Measurements from ENCODE around the gene VPS8. TPM values are rescaled to one million over a fixed set of nuclear protein-coding genes. Genes with fewer than 3 reads are reported as not detected.

Gene VPS8
- total RNA-seq, 1 experiment from 2014 or later: 44.3 TPM

DNA sequence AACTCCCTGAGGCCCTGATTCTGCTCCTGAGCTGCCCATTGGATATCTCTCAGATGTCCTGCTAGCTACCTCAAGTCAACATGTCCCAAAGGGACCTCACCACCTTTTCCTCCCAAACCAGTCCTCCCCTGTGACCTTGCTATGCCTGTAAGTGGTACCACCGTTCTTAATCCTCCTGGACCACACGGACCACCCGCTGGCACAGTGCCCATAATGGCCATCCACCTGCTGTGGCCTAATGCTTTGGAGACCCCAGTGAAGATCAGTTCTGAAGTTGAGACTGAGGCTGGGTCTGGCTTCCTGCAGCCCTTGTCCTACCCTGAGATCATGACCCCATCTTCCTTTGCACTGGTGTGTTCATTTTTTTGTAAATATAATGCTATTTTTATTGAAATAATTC, 15.0 kb upstream of the VPS8 start:
- peaks cover 3% of the 10 kb centered on the region; the same call in 1 of the 2 replicates for H3K4me1 ChIP-seq
- no peak for DNase-seq
- H3K36me3 ChIP-seq: no peaks in the 10 kb centered on the region
- H3K4me3 ChIP-seq: no peak overlapping the region
- H3K27me3 ChIP-seq: no peaks in the 10 kb centered on the region
- H3K9me3 ChIP-seq (replicated peaks): no peaks in the 10 kb centered on the region
- H3K27ac ChIP-seq: no peak overlapping the region

DNA sequence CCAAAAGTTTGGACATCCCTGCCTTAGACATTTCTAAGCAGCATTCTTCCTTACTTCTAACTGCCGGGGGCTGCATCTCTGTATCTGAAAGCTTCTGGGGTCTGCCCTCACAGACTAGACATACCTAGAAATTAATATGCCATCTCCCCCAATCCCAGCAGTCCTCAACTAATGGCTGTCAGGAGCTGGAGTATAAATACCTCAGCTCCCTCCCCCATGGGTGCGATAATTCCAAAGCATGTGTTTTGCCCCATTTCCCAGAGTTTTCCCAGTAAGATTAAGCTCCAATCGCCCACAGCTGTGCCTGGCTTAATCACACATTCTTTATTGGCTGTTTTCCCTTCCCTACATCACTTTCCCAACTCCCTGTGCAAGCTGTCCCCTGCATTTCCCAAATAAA, 13.8 kb upstream of the VPS8 start:
- Histone ChIP-seq H3K27me3 (no peaks in the 10 kb centered on the region), H3K4me1 (peaks cover 3% of the 10 kb centered on the region; the same call in 1 of the 2 replicates), H3K36me3 (no peaks in the 10 kb centered on the region), H3K9me3 (replicated peaks) (no peaks in the 10 kb centered on the region), H3K27ac (no peak overlapping the region), H3K4me3 (no peak overlapping the region)
- DNase-seq: no peak

DNA sequence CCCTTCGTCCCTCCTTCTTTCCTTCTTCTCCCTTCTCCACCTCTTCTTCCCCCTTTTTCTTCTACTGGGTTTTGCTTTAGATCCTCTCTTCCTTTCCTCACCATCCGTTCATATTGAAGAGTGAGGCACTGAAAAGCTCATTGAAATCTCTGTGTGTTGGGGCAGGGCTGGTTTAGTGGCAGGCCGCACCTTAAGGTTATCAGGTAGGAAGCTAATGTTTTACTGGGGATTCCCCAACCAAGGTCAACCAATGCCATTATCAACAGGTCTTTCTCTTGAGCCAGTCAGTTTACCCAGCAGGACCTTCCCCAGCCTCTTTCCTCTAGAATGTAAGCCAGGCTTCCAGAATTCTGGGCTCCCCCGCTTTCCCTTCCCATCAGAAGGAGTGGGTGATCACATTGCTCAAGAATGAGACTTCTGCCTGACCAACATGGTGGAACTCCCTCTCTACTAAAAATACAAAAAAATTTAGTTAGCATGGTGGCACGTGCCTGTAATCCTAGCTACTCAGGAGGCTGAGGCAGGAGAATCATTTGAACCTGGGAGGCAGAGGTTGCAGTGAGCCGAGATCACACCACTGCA, 11.5 kb upstream of the VPS8 start:
- H3K4me3 ChIP-seq: no peak overlapping the region
- H3K36me3 ChIP-seq: no peaks in the 10 kb centered on the region
- no peaks in the 10 kb centered on the region for H3K9me3 ChIP-seq (replicated peaks)
- DNase-seq: no peak
- no peaks in the 10 kb centered on the region for H3K27me3 ChIP-seq
- H3K4me1 ChIP-seq: peaks cover 6% of the 10 kb centered on the region
- H3K27ac ChIP-seq: no peak overlapping the region

DNA sequence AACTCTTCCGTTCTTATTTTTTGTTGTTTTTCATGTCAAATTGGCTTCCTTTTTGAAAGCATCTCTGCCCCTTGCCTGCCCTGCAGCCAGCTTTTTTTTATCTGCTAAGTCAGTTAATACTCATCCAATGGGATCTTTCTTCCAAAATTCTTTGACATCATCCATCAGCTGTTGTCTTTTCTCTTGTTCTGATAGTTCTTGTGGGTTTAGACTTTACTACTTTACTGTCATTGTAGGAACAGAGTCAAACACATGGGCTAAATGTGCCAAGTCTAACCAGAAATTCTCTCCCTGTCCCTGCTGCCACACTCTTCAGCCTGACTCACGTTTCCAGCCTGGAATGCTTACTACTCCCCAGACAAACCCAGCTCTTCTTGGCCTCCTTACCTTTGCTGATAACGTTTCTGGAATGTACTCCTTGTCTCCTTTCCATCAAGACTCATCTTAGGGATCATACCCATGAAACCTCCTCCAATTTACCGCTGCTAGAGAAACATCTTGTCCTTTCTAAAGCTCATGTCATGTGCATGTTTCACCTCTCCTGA, 10.7 kb upstream of the VPS8 start:
- no peak for DNase-seq
- peaks cover 13% of the 10 kb centered on the region for H3K4me1 ChIP-seq
- H3K27me3 ChIP-seq: no peaks in the 10 kb centered on the region
- no peak overlapping the region for H3K4me3 ChIP-seq
- H3K9me3 ChIP-seq (replicated peaks): no peaks in the 10 kb centered on the region
- H3K27ac ChIP-seq: no peak overlapping the region
- H3K36me3 ChIP-seq: no peaks in the 10 kb centered on the region

DNA sequence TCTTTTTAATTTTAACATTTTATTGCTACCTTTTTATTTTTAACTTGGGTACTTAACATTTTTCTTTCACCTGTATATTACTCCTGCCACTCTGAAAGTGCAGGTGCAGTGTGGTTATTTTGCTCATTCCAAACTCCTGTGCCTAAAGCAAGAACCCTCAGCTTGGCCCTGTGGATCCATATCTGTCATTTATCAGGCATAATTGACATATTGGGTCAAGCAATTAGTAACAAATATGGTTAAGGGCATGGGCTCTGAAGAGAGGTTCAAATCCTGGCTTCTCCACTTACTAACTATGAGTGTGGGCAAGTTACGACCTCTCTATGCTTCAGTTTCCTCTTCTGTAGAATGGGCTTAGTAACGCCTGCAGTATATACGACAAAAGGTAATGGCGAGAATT, 9.8 kb upstream of the VPS8 start:
- Histone ChIP-seq H3K4me1 (peaks cover 21% of the 10 kb centered on the region), H3K36me3 (no peaks in the 10 kb centered on the region), H3K4me3 (no peak overlapping the region), H3K9me3 (replicated peaks) (no peaks in the 10 kb centered on the region), H3K27me3 (no peaks in the 10 kb centered on the region), H3K27ac (no peak overlapping the region)
- no peak for DNase-seq

DNA sequence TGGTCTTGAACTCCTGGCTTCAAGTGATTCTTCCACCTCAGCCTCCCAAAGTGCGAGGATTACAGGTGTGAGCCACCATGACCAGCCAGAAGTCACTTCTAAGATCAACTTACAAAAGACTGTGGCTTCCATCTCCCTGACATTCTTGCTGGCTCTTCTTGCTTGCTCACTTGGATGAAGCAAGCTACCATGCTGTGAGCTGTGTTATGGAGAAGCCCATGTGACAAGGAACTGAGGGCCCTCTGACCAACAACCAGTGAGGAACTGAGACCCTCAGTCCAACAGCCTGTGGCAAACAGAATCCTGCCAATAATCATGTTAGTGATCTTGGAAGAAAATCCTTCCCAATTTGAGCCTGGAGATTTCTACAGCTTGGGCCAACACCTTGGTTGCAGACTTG, 7.2 kb upstream of the VPS8 start:
- H3K9me3 ChIP-seq (replicated peaks): no peaks in the 10 kb centered on the region
- no peaks in the 10 kb centered on the region for H3K27me3 ChIP-seq
- no peak overlapping the region for H3K4me3 ChIP-seq
- no peaks in the 10 kb centered on the region for H3K36me3 ChIP-seq
- H3K27ac ChIP-seq: no peak overlapping the region
- DNase-seq: no peak
- peaks cover 31% of the 10 kb centered on the region for H3K4me1 ChIP-seq

DNA sequence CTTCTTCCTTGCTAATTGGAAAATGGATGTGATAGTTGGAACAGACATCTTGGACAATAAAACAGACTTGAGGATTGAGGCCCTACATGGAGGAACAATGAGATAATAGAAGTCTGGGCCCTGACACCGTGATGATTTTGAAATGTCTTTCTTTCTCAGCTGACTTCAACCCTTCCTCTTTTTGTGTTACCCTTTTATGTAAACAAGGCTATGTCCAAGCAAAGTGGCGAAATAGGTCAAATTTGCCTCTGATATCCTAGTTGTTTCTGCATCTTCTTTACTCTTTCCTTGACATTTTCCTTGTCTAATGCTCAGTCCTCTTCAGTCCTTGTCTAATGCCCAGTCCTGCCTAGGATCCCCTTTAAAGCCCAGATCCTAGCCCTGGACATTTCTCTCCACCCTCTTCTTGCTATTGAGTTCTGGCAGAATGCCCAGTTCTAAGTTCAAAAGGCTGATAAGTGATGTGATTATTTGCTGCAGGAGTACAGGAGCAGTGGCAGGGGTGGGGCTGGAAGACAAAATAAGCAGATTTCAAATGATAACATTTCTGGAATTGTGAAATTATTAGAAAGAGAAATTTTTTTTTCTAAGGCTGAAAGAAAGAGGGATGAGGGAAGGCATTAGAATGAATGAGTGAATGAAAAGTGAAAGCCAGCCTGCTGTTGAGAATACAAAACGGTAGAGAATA, 6.5 kb upstream of the VPS8 start:
- no peak overlapping the region for H3K4me3 ChIP-seq
- H3K27ac ChIP-seq: no peak overlapping the region
- no peaks in the 10 kb centered on the region for H3K9me3 ChIP-seq (replicated peaks)
- peak in 1 of 2 experiments; percentile 59 for DNase-seq
- no peaks in the 10 kb centered on the region for H3K36me3 ChIP-seq
- H3K27me3 ChIP-seq: no peaks in the 10 kb centered on the region
- peaks cover 31% of the 10 kb centered on the region for H3K4me1 ChIP-seq

DNA sequence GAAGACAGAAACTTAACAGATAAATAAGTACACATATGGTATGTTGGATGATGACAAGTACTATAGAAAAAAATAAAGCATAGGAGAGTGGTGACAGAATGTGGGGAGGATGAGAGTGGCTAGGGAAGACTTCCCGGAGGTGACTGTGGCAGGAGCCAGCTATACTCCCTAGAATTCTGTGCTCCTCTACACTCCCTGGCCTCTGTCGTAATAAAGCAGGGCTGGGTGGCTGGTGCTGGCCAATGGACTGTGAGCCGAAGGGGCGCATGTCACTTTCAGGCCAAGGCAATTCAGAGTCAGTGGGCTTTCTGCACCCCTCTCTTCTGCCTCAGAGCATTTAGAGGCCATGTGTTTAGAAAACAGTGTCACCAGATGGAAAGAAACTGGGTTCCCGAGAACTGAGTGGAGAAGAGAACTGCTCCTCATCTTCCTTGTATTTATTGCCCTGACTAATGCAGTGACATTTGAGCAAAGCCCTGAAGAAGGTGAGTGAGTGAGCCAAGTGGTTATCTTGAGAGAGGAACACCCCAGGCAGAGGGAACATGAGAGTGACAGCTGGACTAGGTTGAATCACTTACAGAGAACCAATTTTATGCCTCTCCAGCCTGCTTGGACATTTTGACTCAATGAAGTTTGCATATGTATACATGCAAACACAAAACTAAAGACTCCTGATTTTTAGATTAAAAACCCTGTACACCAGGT, 5.2 kb upstream of the VPS8 start:
- Histone ChIP-seq H3K9me3 (replicated peaks) (no peaks in the 10 kb centered on the region), H3K4me1 (peaks cover 32% of the 10 kb centered on the region), H3K36me3 (no peaks in the 10 kb centered on the region), H3K27ac (peak overlapping the region; percentile 26), H3K27me3 (no peaks in the 10 kb centered on the region), H3K4me3 (no peak overlapping the region)
- DNase-seq: peak; percentile 35 to 69

DNA sequence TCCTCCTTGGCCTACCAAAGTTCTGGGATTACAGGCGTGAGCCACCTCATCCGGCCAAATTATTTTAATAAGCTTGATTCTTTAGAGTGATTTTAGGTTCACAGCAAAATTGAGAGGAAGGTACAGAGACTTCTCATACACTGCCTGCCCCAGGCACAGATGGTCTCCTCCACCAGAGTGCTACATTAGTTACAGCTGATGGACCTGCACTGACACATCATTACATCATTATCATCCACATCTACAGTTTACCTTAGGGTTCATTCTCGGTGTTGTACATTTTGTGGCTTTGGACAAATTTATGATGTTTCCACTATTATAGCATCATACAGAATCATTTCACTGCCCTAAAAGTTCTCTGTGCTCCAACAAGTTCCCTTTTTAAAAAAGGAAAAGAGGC, 4.4 kb upstream of the VPS8 start:
- Histone ChIP-seq H3K27ac (no peak overlapping the region; the same call in 1 of the 2 replicates), H3K27me3 (no peaks in the 10 kb centered on the region), H3K4me1 (peaks cover 30% of the 10 kb centered on the region), H3K4me3 (no peak overlapping the region), H3K9me3 (replicated peaks) (no peaks in the 10 kb centered on the region), H3K36me3 (no peaks in the 10 kb centered on the region)
- no peak for DNase-seq

DNA sequence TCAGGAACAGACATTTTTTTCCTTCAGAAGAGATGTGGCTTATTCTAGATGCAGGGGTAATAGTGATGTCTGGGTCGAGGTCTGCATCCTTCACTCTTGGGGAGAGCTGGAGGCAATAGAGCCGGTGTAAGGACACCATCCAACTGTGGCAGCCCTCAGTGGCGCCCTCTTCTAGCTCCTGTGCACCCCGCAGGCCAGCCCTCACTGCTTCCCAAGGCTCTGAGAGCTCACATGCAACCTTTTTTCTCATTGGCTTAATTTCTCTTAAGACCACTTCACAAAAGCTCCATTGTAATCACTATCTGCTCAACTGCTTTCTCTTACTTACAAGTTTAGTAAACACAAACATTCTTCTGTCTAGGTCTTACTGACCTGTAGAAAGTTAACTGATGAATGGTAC, 3.9 kb upstream of the VPS8 start:
- Histone ChIP-seq H3K4me3 (no peak overlapping the region), H3K4me1 (peaks cover 30% of the 10 kb centered on the region), H3K27ac (no peak overlapping the region), H3K9me3 (replicated peaks) (no peaks in the 10 kb centered on the region), H3K27me3 (no peaks in the 10 kb centered on the region), H3K36me3 (no peaks in the 10 kb centered on the region)
- DNase-seq: peak; percentile 64 to 77

DNA sequence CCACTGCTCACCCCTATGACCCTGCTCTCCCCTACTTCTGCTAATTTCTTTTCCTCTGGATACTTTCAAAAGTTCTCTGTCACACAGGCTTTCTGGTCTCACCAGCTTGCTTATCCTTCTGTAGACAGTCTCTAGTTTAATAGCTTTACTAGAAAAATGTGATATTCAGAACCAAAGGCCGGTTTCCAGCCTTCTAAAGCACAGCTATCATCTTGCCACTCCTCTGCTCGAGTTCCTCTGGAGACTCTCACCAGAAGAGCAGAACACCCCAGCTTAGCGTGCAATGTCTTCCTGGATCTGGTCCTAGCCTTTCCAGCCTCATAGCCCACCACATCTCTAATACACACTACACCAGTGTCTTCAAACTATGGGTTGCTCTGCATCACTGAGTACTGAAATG, 1.8 kb upstream of the VPS8 start:
- no peak for DNase-seq
- Histone ChIP-seq H3K9me3 (replicated peaks) (no peaks in the 10 kb centered on the region), H3K27ac (no peak overlapping the region), H3K4me3 (no peak overlapping the region), H3K36me3 (no peaks in the 10 kb centered on the region), H3K27me3 (no peaks in the 10 kb centered on the region), H3K4me1 (peaks cover 40% of the 10 kb centered on the region)

DNA sequence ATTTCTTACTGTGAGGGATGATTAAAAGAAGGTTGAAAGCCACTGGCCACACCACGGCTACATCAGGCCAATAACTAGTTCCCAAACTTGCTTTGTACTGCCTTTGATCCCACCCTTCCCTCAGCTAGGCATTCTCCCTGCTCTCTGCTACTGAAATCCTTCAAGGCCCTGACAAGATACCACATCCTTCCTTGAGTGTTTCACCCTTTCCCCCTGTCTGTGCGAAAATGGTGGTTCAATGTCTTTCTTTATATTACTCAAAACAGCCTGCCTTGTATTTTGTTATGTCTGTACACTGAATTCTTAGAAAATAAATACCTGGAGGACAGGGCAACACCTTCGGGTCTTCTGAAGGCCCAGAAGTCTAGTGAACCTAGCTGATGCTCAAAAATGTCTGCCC, 932 bp upstream of the VPS8 start:
- no peak for DNase-seq
- H3K27ac ChIP-seq: no peak overlapping the region
- H3K4me1 ChIP-seq: peaks cover 41% of the 10 kb centered on the region
- H3K4me3 ChIP-seq: no peak overlapping the region
- no peaks in the 10 kb centered on the region for H3K36me3 ChIP-seq
- no peaks in the 10 kb centered on the region for H3K9me3 ChIP-seq (replicated peaks)
- no peaks in the 10 kb centered on the region for H3K27me3 ChIP-seq

DNA sequence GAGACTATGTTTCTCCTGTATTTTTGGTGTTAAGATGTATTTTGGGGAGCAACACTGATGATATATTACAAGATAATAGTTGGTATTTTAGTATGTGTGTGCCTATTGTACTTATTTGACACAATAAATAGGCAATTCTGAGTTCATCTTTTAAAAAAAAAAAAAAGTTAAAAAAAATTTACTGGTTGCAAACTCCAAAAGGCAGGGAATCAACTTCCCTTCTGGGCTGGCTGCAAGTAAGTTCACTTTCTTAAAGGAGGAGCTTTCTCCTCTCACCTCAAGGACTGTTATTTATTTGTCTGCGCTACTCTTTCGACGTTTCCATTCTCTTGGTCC, 335 bp upstream of the VPS8 start:
- H3K27me3 ChIP-seq: no peaks in the 10 kb centered on the region
- no peak overlapping the region; the same call in 1 of the 2 replicates for H3K27ac ChIP-seq
- peaks cover 37% of the 10 kb centered on the region for H3K4me1 ChIP-seq
- no peaks in the 10 kb centered on the region for H3K36me3 ChIP-seq
- peak overlapping the region; percentile 92 for H3K4me3 ChIP-seq
- DNase-seq: no peak
- H3K9me3 ChIP-seq (replicated peaks): no peaks in the 10 kb centered on the region

DNA sequence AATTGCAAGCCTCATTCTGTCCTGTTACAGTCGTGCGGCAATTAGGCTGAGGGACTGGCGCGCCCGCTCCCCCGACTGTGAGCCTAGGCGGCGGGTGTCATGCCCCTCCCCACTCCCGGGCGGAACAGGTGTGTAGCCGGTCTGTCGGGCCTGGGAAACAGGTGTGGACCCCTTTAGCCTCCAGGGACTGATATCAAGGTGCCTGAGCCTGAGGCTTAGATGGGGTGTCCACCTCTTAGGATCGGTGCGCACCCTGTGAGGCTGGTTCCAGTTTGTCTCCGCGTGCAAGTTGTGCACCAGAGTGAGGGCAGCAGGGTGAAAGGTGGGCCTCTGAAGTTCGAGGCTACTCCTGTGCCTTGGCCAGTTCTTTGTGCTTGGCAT, 686 bp downstream of the VPS8 start:
- no peak for DNase-seq

DNA sequence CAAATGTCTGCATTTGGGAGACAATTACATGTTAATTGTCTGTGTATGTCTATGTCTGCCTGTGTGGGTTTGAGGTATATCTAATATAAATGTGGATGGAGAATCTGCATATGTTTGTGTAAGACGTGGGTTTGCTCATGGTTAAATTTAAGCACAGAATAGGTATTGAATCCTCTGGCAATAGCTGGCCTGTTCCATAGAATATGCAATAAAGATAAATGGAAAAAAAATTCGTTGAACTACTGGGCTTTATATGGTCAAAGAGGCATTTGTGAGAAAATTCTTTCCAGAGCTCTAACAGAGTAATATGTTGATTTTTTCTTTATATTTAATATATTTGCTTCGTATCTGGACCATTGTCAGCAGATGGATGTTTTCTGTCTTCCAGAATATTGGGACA, 1.4 kb downstream of the VPS8 start:
- Histone ChIP-seq H3K9me3 (replicated peaks) (no peaks in the 10 kb centered on the region), H3K4me1 (peaks cover 23% of the 10 kb centered on the region), H3K4me3 (no peak overlapping the region; the same call in 1 of the 2 replicates), H3K27me3 (no peaks in the 10 kb centered on the region), H3K36me3 (peaks cover 2% of the 10 kb centered on the region; the same call in 1 of the 2 replicates), H3K27ac (no peak overlapping the region)
- no peak for DNase-seq

More for the DNA sequence above, 686 bp downstream of the VPS8 start:
- Histone ChIP-seq H3K36me3 (peaks cover 2% of the 10 kb centered on the region; the same call in 1 of the 2 replicates), H3K27ac (peak overlapping the region; percentile 58; the same call in 1 of the 2 replicates), H3K4me1 (peaks cover 29% of the 10 kb centered on the region), H3K9me3 (replicated peaks) (no peaks in the 10 kb centered on the region), H3K27me3 (no peaks in the 10 kb centered on the region), H3K4me3 (peak overlapping the region; percentile 92)
